ENCODE data around the gene INHA. TPM values are rescaled to one million over a fixed set of nuclear protein-coding genes. Genes with fewer than 3 reads are reported as not detected.

The INHA gene
- total RNA-seq, 1 donor from 2014 or later = not detected

GRCh38 chr2:219561179-219562048 lies 10.7 kb upstream of the INHA start:
- TF ChIP-seq CTCF (IDR thresholded peaks at IDR 0.05) = no peak
- H3K36me3 Mint-ChIP-seq (ENCODE audit: low read depth) = no peaks in the 10 kb centered on the region
- H3K9me3 Mint-ChIP-seq = no peaks in the 10 kb centered on the region
- POLR2A ChIA-PET = no interaction called here
- intact Hi-C loops (cut with micrococcal nuclease) = no loop called here
- CTCF ChIA-PET = interaction anchor here (1.9 to 2.3 kb wide), 2 partner anchors 10 to 20 kb away, joined by 6 to 10 read pairs; partner anchors contain the start of gene OBSL1
- ATAC-seq (ENCODE audit: low read depth) (no peak), DNase-seq (no peak)
- H3K27me3 Mint-ChIP-seq = peaks cover 24% of the 10 kb centered on the region
- no peak overlapping the region for H3K27ac Mint-ChIP-seq
- no peak overlapping the region for H3K4me3 Mint-ChIP-seq
- no peaks in the 10 kb centered on the region for H3K4me1 Mint-ChIP-seq

- no peak for ATAC-seq (ENCODE audit: low read depth)
- Mint-ChIP-seq H3K36me3 (ENCODE audit: low read depth) (no peaks in the 10 kb centered on the region), H3K27me3 (peaks cover 29% of the 10 kb centered on the region), H3K4me1 (no peaks in the 10 kb centered on the region), H3K9me3 (no peaks in the 10 kb centered on the region), H3K27ac (no peak overlapping the region), H3K4me3 (no peak overlapping the region)
- CTCF ChIA-PET = no interaction called here
- intact Hi-C loops (cut with micrococcal nuclease) = no loop called here
- no peak for TF ChIP-seq CTCF (IDR thresholded peaks at IDR 0.05)
- no peak for DNase-seq
- POLR2A ChIA-PET = no interaction called here
Observed at GRCh38 chr2:219562049-219563020, 9.8 kb upstream of the INHA start.

- ATAC-seq (ENCODE audit: low read depth) (no peak), DNase-seq (no peak)
- intact Hi-C loops (cut with micrococcal nuclease) = no loop called here
- Mint-ChIP-seq H3K36me3 (ENCODE audit: low read depth) (no peaks in the 10 kb centered on the region), H3K9me3 (no peaks in the 10 kb centered on the region), H3K4me3 (no peak overlapping the region), H3K27me3 (peaks cover 37% of the 10 kb centered on the region), H3K27ac (no peak overlapping the region), H3K4me1 (no peaks in the 10 kb centered on the region)
- POLR2A ChIA-PET = no interaction called here
- CTCF ChIA-PET = no interaction called here
- no peak for TF ChIP-seq CTCF (IDR thresholded peaks at IDR 0.05)
Observed at GRCh38 chr2:219563271-219563928, 8.7 kb upstream of the INHA start.

GRCh38 chr2:219565130-219566080 lies 6.7 kb upstream of the INHA start:
- ATAC-seq (ENCODE audit: low read depth) = no peak
- TF ChIP-seq CTCF (IDR thresholded peaks at IDR 0.05) = no peak
- intact Hi-C loops (cut with micrococcal nuclease) = no loop called here
- DNase-seq = no peak
- no peaks in the 10 kb centered on the region for H3K36me3 Mint-ChIP-seq (ENCODE audit: low read depth)
- H3K4me1 Mint-ChIP-seq = no peaks in the 10 kb centered on the region
- no peaks in the 10 kb centered on the region for H3K9me3 Mint-ChIP-seq
- no peak overlapping the region for H3K4me3 Mint-ChIP-seq
- ChIA-PET CTCF (no interaction called here), POLR2A (no interaction called here)
- H3K27me3 Mint-ChIP-seq = peaks cover 46% of the 10 kb centered on the region
- H3K27ac Mint-ChIP-seq = no peak overlapping the region

All from activated B cell treated with CpG ODN at 0.5 μM for 24 hours (primary cell).